Measurements from ENCODE around the gene SIL1. TPM values are rescaled to one million over a fixed set of nuclear protein-coding genes. Genes with fewer than 3 reads are reported as not detected.
A peak's percentile ranks its signal among the peaks of the same experiment; 100 is the strongest.

The SIL1 gene
- total and polyA plus RNA-seq, 2 of the 4 experiments (the other 2 are of a cell fraction), result 56.1 to 66.0 TPM

DNA sequence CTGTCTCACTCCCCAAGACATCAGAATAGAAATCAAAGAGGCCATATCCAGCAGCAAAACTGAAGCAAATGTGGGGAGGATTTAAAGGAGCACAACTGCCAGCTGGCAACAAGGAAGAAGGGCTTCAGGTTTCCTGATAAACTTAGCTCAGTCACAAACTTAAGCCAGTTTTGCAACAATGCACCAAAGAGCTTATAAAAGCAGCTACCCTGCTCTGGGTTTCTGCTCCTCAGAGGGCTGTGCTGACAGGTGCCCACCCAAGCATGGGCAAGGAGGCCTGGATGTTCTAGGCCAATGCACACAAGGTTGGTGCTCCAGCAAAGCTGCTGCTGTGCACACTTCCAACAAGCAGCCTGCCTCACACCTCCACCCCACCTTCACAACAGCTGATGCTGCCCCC, 132.9 kb downstream of the SIL1 start:
- peak; percentile 29 for DNase-seq
- POLR2A ChIA-PET (ENCODE audit: unreplicated experiment), result no interaction called here

More for the DNA sequence above, 132.9 kb downstream of the SIL1 start:
- Histone ChIP-seq H2BK120ac (ENCODE audit: low read depth, low read length) (no peak overlapping the region), H3K4ac (ENCODE audit: low read depth, low read length) (no peak overlapping the region), H2AK5ac (ENCODE audit: low read depth, low read length) (no peak overlapping the region), H2BK15ac (ENCODE audit: low read depth, low read length) (no peak overlapping the region), H3K23ac (ENCODE audit: low read depth, low read length) (no peak overlapping the region), H3K9ac (ENCODE audit: low read depth, low read length) (no peak overlapping the region), H3K4me2 (ENCODE audit: low read depth, low read length) (no peak overlapping the region), H4K8ac (ENCODE audit: low read depth in 2 of 2, low read length in 2 of 2) (no peak overlapping the region), H3K36me3 (ENCODE audit: control insufficient read depth, insufficient read depth, low read length) (no peaks in the 10 kb centered on the region), H3K4me3 (ENCODE audit: insufficient read depth, low read depth, low read length) (no peak overlapping the region), H3K56ac (ENCODE audit: extremely low read depth, insufficient read depth, low read length) (no peak overlapping the region), H2BK5ac (ENCODE audit: low read depth, low read length, poor library complexity, severe bottlenecking) (no peak overlapping the region), H4K91ac (ENCODE audit: insufficient read depth, low read depth, low read length) (no peak overlapping the region), H3K9me3 (ENCODE audit: control insufficient read depth, insufficient read depth, low read length) (no peaks in the 10 kb centered on the region), H2BK20ac (ENCODE audit: low read depth, low read length) (no peak overlapping the region), H3K79me1 (ENCODE audit: low read depth in 1 of 2, low read length in 2 of 2) (peaks cover 3 to 11% of the 10 kb centered on the region in 2 experiments; a peak in 3 of 4 replicates), H4K5ac (ENCODE audit: low read depth, low read length) (no peak overlapping the region), H3K14ac (replicated peaks; ENCODE audit: low read depth, low read length) (no peak overlapping the region), H4K20me1 (ENCODE audit: insufficient read depth, low read length) (peaks cover 5% of the 10 kb centered on the region; the same call in 1 of the 2 replicates), H3K9me1 (ENCODE audit: insufficient read depth, low read length) (peaks cover 10% of the 10 kb centered on the region; the same call in 1 of the 2 replicates), H2AFZ (replicated peaks; ENCODE audit: low read length, poor library complexity) (no peak overlapping the region), H3K27ac (ENCODE audit: insufficient read depth, low read length) (no peak overlapping the region), H2AK9ac (replicated peaks; ENCODE audit: low read depth, low read length, poor library complexity) (no peak overlapping the region), H3K4me1 (ENCODE audit: control insufficient read depth, insufficient read depth, low read length) (peaks cover 14% of the 10 kb centered on the region), H3K27me3 (ENCODE audit: control insufficient read depth, insufficient read depth, low read length) (no peaks in the 10 kb centered on the region), H3K18ac (ENCODE audit: low read depth, low read length) (no peak overlapping the region)
- in situ Hi-C loops (cut with MboI; ENCODE audit: low sequenced_read_pairs), result no loop called here
- peak; percentile 21; the same call in 1 of the 2 replicates for ATAC-seq (ENCODE audit: low read depth)
- TF ChIP-seq MXI1 (IDR thresholded peaks at IDR 0.05; ENCODE audit: borderline replicate concordance, low read depth, low read length) (no peak), FOS (IDR thresholded peaks at IDR 0.05; ENCODE audit: low read depth, low read length) (no peak), CEBPB (IDR thresholded peaks at IDR 0.05; ENCODE audit: low read depth, low read length) (no peak), RFX5 (IDR thresholded peaks at IDR 0.05; ENCODE audit: low read depth, low read length) (no peak), BHLHE40 (IDR thresholded peaks at IDR 0.05; ENCODE audit: low read depth, low read length) (no peak), RAD21 (IDR thresholded peaks at IDR 0.05; ENCODE audit: low read length) (no peak), RCOR1 (IDR thresholded peaks at IDR 0.05; ENCODE audit: insufficient replicate concordance, low read length) (no peak), POLR2A (IDR thresholded peaks at IDR 0.05; ENCODE audit: low read depth, low read length) (no peak), MAFK (IDR thresholded peaks at IDR 0.05; ENCODE audit: low read depth, low read length) (no peak), NFE2L2 (IDR thresholded peaks at IDR 0.05; ENCODE audit: low read depth, low read length) (no peak), CHD1 (IDR thresholded peaks at IDR 0.05; ENCODE audit: low read depth, low read length) (no peak), MAZ (IDR thresholded peaks at IDR 0.05; ENCODE audit: borderline replicate concordance, low read depth, low read length) (no peak), SMC3 (IDR thresholded peaks at IDR 0.05; ENCODE audit: low read depth, low read length) (no peak)
- TF ChIP-seq, protein P1, sequence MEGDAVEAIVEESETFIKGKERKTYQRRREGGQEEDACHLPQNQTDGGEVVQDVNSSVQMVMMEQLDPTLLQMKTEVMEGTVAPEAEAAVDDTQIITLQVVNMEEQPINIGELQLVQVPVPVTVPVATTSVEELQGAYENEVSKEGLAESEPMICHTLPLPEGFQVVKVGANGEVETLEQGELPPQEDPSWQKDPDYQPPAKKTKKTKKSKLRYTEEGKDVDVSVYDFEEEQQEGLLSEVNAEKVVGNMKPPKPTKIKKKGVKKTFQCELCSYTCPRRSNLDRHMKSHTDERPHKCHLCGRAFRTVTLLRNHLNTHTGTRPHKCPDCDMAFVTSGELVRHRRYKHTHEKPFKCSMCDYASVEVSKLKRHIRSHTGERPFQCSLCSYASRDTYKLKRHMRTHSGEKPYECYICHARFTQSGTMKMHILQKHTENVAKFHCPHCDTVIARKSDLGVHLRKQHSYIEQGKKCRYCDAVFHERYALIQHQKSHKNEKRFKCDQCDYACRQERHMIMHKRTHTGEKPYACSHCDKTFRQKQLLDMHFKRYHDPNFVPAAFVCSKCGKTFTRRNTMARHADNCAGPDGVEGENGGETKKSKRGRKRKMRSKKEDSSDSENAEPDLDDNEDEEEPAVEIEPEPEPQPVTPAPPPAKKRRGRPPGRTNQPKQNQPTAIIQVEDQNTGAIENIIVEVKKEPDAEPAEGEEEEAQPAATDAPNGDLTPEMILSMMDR (conservative IDR thresholded peaks at IDR 0.05; ENCODE audit: low read depth, low read length), result no peak
- TF ChIP-seq, protein P2, sequence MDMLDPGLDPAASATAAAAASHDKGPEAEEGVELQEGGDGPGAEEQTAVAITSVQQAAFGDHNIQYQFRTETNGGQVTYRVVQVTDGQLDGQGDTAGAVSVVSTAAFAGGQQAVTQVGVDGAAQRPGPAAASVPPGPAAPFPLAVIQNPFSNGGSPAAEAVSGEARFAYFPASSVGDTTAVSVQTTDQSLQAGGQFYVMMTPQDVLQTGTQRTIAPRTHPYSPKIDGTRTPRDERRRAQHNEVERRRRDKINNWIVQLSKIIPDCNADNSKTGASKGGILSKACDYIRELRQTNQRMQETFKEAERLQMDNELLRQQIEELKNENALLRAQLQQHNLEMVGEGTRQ (IDR thresholded peaks at IDR 0.05; ENCODE audit: low read depth, low read length), result no peak
- TF ChIP-seq, protein P3, sequence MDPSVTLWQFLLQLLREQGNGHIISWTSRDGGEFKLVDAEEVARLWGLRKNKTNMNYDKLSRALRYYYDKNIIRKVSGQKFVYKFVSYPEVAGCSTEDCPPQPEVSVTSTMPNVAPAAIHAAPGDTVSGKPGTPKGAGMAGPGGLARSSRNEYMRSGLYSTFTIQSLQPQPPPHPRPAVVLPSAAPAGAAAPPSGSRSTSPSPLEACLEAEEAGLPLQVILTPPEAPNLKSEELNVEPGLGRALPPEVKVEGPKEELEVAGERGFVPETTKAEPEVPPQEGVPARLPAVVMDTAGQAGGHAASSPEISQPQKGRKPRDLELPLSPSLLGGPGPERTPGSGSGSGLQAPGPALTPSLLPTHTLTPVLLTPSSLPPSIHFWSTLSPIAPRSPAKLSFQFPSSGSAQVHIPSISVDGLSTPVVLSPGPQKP (IDR thresholded peaks at IDR 0.05; ENCODE audit: borderline replicate concordance, low read depth, low read length), result no peak
- intact Hi-C loops (cut with micrococcal nuclease), result no loop called here
- BruUV-seq (replicated peaks), result no TSS peak
- dilution Hi-C loops (cut with HindIII; ENCODE audit: low sequenced_read_pairs, unreplicated experiment), result no loop called here
- CTCF ChIA-PET, result no interaction called here
